HepG2 (cell line): ENCODE measurements around the gene ZC3H12A. TPM values are rescaled to one million over a fixed set of nuclear protein-coding genes. Genes with fewer than 3 reads are reported as not detected.

ENCODE experiments used
- ATAC-seq: fragments of 200-7000 bp; cut with Tn5 transposase; 3 replicates; pipeline ENCODE4 v1.9.1; 2020; ENCODE audit warnings: mild to moderate bottlenecking, moderate library complexity
- BruUV-seq: library from RNA; stranded (reverse); fragments of 400-500 nt; replicated peaks from 2 replicates; lab custom pipeline; 2021; lab: Mats Ljungman, UMichigan
- CTCF ChIA-PET: fragments of 300-600 bp; formaldehyde crosslinking; extraction: SDS; loops from one replicate; lab custom pipeline; 2021; ENCODE audit warnings: low total read pairs, inconsistent platforms, low intra/inter-chr PET ratio; lab: Yijun Ruan, JAX
- POLR2A ChIA-PET: fragments of 350-600 bp; sonication (Branson Sonifier 250); formaldehyde crosslinking; loops from one replicate; lab custom pipeline; 2020; ENCODE audit warnings: antibody characterized with exemption, inconsistent platforms; lab: Yijun Ruan, JAX
- DNase-seq: peaks from one replicate; pipeline ENCODE4 v3.0.0-alpha.2; 2015; ENCODE audit warnings: low spot score
- FAIRE-seq: peaks from 3 replicates; lab custom pipeline; 2011; peaks lifted over from hg19 to GRCh38; lab: Jason Lieb, UNC
- H2AFZ ChIP-seq: one replicate; pipeline ENCODE4 v1.6.1; 2011; ENCODE audit warnings: low read length, inconsistent platforms
- H3K27ac ChIP-seq: fragments of 300-600 bp; 3 replicates; pipeline ENCODE4 v1.8.0; 2011; ENCODE audit warnings: mixed run types, mild to moderate bottlenecking, mixed read lengths, low read length, inconsistent platforms; ENCODE audit not compliant: insufficient read depth; ENCODE audit errors: extremely low read length
- H3K27me3 ChIP-seq, 2 experiments: fragments of 200-600 bp in 1 of 2; 2 replicates in 1 of 2; 3 replicates in 1 of 2; pipeline versions ENCODE4 v1.6.0 to v1.8.0; 2011; ENCODE audit warnings: low read length in 2 of 2, mild to moderate bottlenecking in 2 of 2, moderate library complexity in 2 of 2, inconsistent platforms in 1 of 2; ENCODE audit not compliant: insufficient read depth in 2 of 2, control insufficient read depth in 1 of 2
- H3K36me3 ChIP-seq, 2 experiments: fragments of 200-600 bp in 1 of 2; replicated peaks in 1 of 2; 2 replicates in 1 of 2; 3 replicates in 1 of 2; pipeline versions ENCODE4 v1.5.1 to v1.8.0; 2011; ENCODE audit warnings: low read length in 2 of 2, inconsistent platforms in 1 of 2; ENCODE audit not compliant: insufficient read depth in 2 of 2, control insufficient read depth in 1 of 2
- H3K4me1 ChIP-seq: 2 replicates; pipeline ENCODE4 v1.5.1; 2012; ENCODE audit warnings: low read length, inconsistent platforms; ENCODE audit not compliant: insufficient read depth
- H3K4me2 ChIP-seq: 2 replicates; pipeline ENCODE4 v1.6.0; 2011; ENCODE audit warnings: low read depth, low read length, inconsistent platforms
- H3K4me3 ChIP-seq, 3 experiments: fragments of 200-600 bp in 1 of 3; sonication (generic), shearing (Covaris generic) in 1 of 3; replicated peaks in 1 of 3; 2 replicates each; pipeline ENCODE4 v1.5.1; 2011 to 2016; ENCODE audit warnings: low read length in 3 of 3, inconsistent platforms in 2 of 3, low read depth in 2 of 3, mild to moderate bottlenecking in 2 of 3, control low read depth in 1 of 3, mixed read lengths in 1 of 3; ENCODE audit not compliant: insufficient read depth in 1 of 3
- H3K79me2 ChIP-seq: one replicate; pipeline ENCODE4 v1.6.1; 2011; ENCODE audit warnings: low read length, inconsistent platforms; ENCODE audit not compliant: insufficient read depth
- H3K9ac ChIP-seq: 2 replicates; pipeline ENCODE4 v1.6.0; 2011; ENCODE audit warnings: mild to moderate bottlenecking, low read depth, low read length, inconsistent platforms; ENCODE audit not compliant: insufficient read depth
- H3K9me3 ChIP-seq: 2 replicates; pipeline ENCODE4 v1.5.1; 2012; ENCODE audit warnings: mild to moderate bottlenecking, low read length
- H4K20me1 ChIP-seq: 2 replicates; pipeline ENCODE4 v1.6.0; 2011; ENCODE audit warnings: inconsistent platforms, mild to moderate bottlenecking, low read length, moderate library complexity; ENCODE audit not compliant: insufficient read depth
- GATA4 ChIP-seq: sonication (generic); IDR thresholded peaks from 2 replicates; pipeline ENCODE4 v1.6.1; 2016; ENCODE audit warnings: antibody characterized with exemption, low read depth, borderline replicate concordance
- KLF13 ChIP-seq: sonication (generic); formaldehyde crosslinking; IDR thresholded peaks from 2 replicates; pipeline ENCODE4 v1.4.0; 2020; ENCODE audit warnings: mild to moderate bottlenecking, missing genetic modification reagents
- RBFOX2 ChIP-seq: fragments of 200-400 bp; formaldehyde crosslinking; IDR thresholded peaks from 2 replicates; pipeline ENCODE4 v1.6.1; 2017; ENCODE audit warnings: low read depth, mild to moderate bottlenecking, low read length
- SIX4 ChIP-seq: sonication (generic); formaldehyde crosslinking; IDR thresholded peaks from 2 replicates; pipeline ENCODE4 v1.4.0; 2020; ENCODE audit warnings: missing genetic modification reagents
- SMC3 ChIP-seq: IDR thresholded peaks from 2 replicates; pipeline ENCODE4 v1.6.1; 2011; ENCODE audit warnings: low read length, improper control_type of control experiment
- TCF7 ChIP-seq: sonication (generic); IDR thresholded peaks from 2 replicates; pipeline ENCODE4 v1.6.1; 2016; ENCODE audit warnings: antibody characterized with exemption, low read depth
- WIZ ChIP-seq: sonication (generic); formaldehyde crosslinking; IDR thresholded peaks from 2 replicates; pipeline ENCODE4 v1.5.1; 2020; ENCODE audit warnings: mild to moderate bottlenecking, missing genetic modification reagents
- ZFP36L1 ChIP-seq: sonication (generic); formaldehyde crosslinking; IDR thresholded peaks from 2 replicates; pipeline ENCODE4 v1.8.0; 2022; ENCODE audit warnings: mild to moderate bottlenecking, missing genetic modification reagents, moderate library complexity
- ZKSCAN1 ChIP-seq: fragments of 150-350 bp; IDR thresholded peaks from 2 replicates; pipeline ENCODE4 v1.6.1; 2014; ENCODE audit warnings: low read length
- ZMYM2 ChIP-seq: sonication (generic); formaldehyde crosslinking; IDR thresholded peaks from 2 replicates; pipeline ENCODE4 v1.8.0; 2022; ENCODE audit warnings: mild to moderate bottlenecking, missing genetic modification reagents
- ZNF138 ChIP-seq: sonication (generic); formaldehyde crosslinking; IDR thresholded peaks from 2 replicates; pipeline ENCODE4 v1.5.0; 2020; ENCODE audit warnings: mild to moderate bottlenecking, low read depth, missing genetic modification reagents
- ZNF34 ChIP-seq: sonication (generic); formaldehyde crosslinking; IDR thresholded peaks from 2 replicates; pipeline ENCODE4 v1.4.0; 2020; ENCODE audit warnings: mild to moderate bottlenecking, missing genetic modification reagents, borderline replicate concordance
- WGBS: methylation state at CpG from one replicate; pipeline ENCODE4 v1.1.6; 2017; ENCODE audit warnings: low lambda C conversion rate; 5-methylcytosine and 5-hydroxymethylcytosine counted together
- in situ Hi-C: cut with HindIII; loops from 2 replicates; pipeline ENCODE4 v1.10.0; 2017; ENCODE audit warnings: low pct_unique_long_range_greater_than_20kb; ENCODE audit not compliant: extremely low pct_ligation_motif_present
- intact Hi-C: fragments of 100-400 bp; cut with micrococcal nuclease; formaldehyde crosslinking; loops from one replicate; pipeline ENCODE4 v1.10.0; 2022; ENCODE audit not compliant: unreplicated experiment
- polyA plus RNA-seq, 8 experiments: library from polyadenylated mRNA; depleted of rRNA in 3 of 8; stranded (reverse) in 7 of 8; unstranded in 1 of 8; fragments of >200 nt; fragmentation: Illumina TruSeq in 4 of 8; extraction: Trizol in 4 of 8; gene quantifications; 2 replicates each; pipeline versions ENCODE4 v1.2.1 to v1.2.3, GENCODE V29; 2011 to 2016; ENCODE audit warnings: low read depth in 4 of 8, missing spikeins in 1 of 8, mixed read lengths in 1 of 8; ENCODE audit not compliant: insufficient read depth in 1 of 8
- total RNA-seq, 5 experiments: library from RNA; depleted of rRNA; stranded (reverse); fragments of >200 nt; fragmentation: Illumina TruSeq; extraction: Trizol; gene quantifications; 2 replicates each; pipeline ENCODE4 v1.2.3, GENCODE V29; 2016; ENCODE audit warnings: low read depth in 1 of 5
- TF ChIP-seq, protein P1 (sequence below): sonication (generic); formaldehyde crosslinking; IDR thresholded peaks from 2 replicates; pipeline ENCODE4 v1.4.0; 2020; ENCODE audit warnings: mild to moderate bottlenecking, missing genetic modification reagents, borderline replicate concordance
- TF ChIP-seq, protein P2 (sequence below): sonication (generic); formaldehyde crosslinking; IDR thresholded peaks from 2 replicates; pipeline ENCODE4 v1.4.0; 2020; ENCODE audit warnings: missing genetic modification reagents, borderline replicate concordance

Gene ZC3H12A
- total and polyA plus RNA-seq, 2 of the 13 experiments (the other 11 are each of a cell fraction or from before 2014, with no cell fraction given): 6.8 to 13.3 TPM

DNA sequence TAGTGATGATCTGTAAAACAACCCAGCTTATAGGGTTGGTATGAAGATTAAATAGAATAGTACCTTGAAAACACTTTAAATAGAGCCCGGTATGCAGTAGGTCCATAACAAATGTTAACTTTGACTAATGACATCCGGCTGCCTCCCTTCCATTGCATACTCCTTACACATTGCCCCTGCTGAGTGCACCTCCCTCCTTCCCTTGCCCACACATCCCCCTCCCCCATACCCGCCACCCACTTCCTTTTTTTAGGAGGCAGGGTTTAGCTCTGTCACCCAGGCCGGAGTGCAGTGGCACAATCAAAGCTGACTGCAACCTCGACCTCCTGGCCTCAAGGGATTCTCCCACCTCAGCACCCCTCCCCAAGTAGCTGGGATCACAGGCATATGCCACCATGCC lies 24.4 kb upstream of the ZC3H12A start (continued):
- TF ChIP-seq TCF7 (no peak), KLF13 (CRISPR knock-in tag) (no peak), ZMYM2 (no peak), ZNF34 (CRISPR knock-in tag) (no peak)

DNA sequence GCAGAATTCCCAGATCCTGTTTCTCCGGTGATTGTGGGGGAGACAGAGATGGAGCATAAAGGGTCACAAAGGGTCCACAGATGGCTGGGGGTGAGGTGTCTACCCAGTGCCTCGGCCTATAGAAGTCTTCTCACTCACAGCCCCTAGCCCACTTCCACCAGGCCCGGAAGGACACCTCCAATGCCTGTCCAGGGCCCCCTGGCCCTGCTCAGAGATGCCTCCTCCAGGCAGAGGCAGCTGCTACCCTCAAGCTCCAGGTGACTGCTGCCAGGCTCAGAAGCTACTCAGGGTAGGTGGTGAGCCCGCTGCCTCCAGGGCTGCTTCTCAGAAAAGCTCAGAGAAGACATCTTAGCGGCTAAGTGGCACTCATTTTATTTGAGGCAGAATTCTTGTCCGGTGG lies 22.0 kb upstream of the ZC3H12A start:
- Histone ChIP-seq H3K79me2 (no peaks in the 10 kb centered on the region), H3K27ac (no peak overlapping the region), H4K20me1 (no peaks in the 10 kb centered on the region), H3K9me3 (no peaks in the 10 kb centered on the region), H3K9ac (no peak overlapping the region), H3K4me1 (peaks cover 5% of the 10 kb centered on the region; the same call in 1 of the 2 replicates), H2AFZ (no peak overlapping the region), H3K36me3 (no peaks in the 10 kb centered on the region), H3K27me3 (peaks cover 3 to 25% of the 10 kb centered on the region in 2 experiments; a peak in 4 of 5 replicates), H3K4me2 (0 out of 2 replicates have a peak overlapping the region, but pooled peaks have one; percentile 14), H3K4me3 (no peak overlapping the region)
- ATAC-seq: no peak
- intact Hi-C loops: no loop called here
- POLR2A ChIA-PET: interaction anchor here (0.8 kb wide), 1 partner anchor 23 kb away, joined by 3 read pairs; no protein-coding TSS in a partner anchor
- DNase-seq: no peak
- FAIRE-seq: no peak
- 40% methylated on average over 4 of the region's 6 CpGs for WGBS
- CTCF ChIA-PET: no interaction called here
- no peak for TF ChIP-seq SMC3
- BruUV-seq: no TSS peak
- in situ Hi-C loops: loop anchor here (5.0 kb wide), 1 partner anchor 35 kb away; no protein-coding TSS in a partner anchor

DNA sequence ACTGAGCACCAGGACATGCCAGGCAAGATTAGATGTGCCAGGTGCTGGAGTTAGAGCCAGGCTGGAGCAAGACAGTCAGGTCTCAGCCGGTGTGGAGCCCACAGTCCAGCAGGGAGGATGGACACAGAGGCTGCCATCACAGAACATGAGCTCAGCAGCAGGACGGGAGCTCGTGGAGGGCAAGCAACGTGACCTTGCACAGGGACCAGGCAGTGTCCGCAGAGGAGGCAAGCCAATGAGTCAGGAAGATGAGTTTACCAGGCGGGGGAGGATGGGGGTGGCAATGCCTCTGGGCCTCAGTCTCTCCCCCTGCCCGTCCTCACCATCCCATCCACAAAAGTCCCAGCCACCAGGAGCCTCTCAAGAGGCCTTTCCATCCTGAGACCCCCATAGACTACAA lies 20.7 kb upstream of the ZC3H12A start:
- no peak overlapping the region for H3K27ac ChIP-seq
- no peak overlapping the region for H3K4me2 ChIP-seq
- TF ChIP-seq, protein P1, sequence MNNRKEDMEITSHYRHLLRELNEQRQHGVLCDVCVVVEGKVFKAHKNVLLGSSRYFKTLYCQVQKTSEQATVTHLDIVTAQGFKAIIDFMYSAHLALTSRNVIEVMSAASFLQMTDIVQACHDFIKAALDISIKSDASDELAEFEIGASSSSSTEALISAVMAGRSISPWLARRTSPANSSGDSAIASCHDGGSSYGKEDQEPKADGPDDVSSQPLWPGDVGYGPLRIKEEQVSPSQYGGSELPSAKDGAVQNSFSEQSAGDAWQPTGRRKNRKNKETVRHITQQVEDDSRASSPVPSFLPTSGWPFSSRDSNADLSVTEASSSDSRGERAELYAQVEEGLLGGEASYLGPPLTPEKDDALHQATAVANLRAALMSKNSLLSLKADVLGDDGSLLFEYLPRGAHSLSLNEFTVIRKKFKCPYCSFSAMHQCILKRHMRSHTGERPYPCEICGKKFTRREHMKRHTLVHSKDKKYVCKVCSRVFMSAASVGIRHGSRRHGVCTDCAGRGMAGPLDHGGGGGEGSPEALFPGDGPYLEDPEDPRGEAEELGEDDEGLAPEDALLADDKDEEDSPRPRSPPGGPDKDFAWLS (CRISPR knock-in tag): no peak
- TF ChIP-seq, protein P2, sequence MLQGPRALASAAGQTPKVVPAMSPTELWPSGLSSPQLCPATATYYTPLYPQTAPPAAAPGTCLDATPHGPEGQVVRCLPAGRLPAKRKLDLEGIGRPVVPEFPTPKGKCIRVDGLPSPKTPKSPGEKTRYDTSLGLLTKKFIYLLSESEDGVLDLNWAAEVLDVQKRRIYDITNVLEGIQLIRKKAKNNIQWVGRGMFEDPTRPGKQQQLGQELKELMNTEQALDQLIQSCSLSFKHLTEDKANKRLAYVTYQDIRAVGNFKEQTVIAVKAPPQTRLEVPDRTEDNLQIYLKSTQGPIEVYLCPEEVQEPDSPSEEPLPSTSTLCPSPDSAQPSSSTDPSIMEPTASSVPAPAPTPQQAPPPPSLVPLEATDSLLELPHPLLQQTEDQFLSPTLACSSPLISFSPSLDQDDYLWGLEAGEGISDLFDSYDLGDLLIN: no peak
- TF ChIP-seq SIX4 (CRISPR knock-in tag) (no peak), WIZ (no peak), RBFOX2 (no peak), GATA4 (no peak), ZNF138 (no peak), ZKSCAN1 (no peak), ZFP36L1 (CRISPR knock-in tag) (no peak)
- BruUV-seq: no TSS peak
- no peak for FAIRE-seq
- H3K4me3 ChIP-seq: no peak overlapping the region
- H3K4me1 ChIP-seq: peaks cover 5% of the 10 kb centered on the region; the same call in 1 of the 2 replicates
- ATAC-seq: peak; percentile 17; the same call in 1 of the 3 replicates
- no peak overlapping the region for H2AFZ ChIP-seq
- in situ Hi-C loops (loop anchor here (5.0 kb wide), 1 partner anchor 34 kb away; no protein-coding TSS in a partner anchor), intact Hi-C loops (no loop called here)
- WGBS: 0% methylated on average over 1 of the region's 7 CpGs
- H3K36me3 ChIP-seq: no peaks in the 10 kb centered on the region
- H3K27me3 ChIP-seq: peaks cover 0 to 14% of the 10 kb centered on the region in 2 experiments; a peak in 1 of 5 replicates
- ChIA-PET CTCF (interaction anchor here (2.8 kb wide), 1 partner anchor 34 kb away, joined by 61 read pairs; no protein-coding TSS in a partner anchor), POLR2A (interaction anchor here (2.2 kb wide), 1 partner anchor 21 kb away, joined by 6 read pairs; the partner anchor contains the start of gene ZC3H12A)
- no peaks in the 10 kb centered on the region for H4K20me1 ChIP-seq
- no peak for DNase-seq
- no peaks in the 10 kb centered on the region for H3K9me3 ChIP-seq
- H3K9ac ChIP-seq: no peak overlapping the region
- H3K79me2 ChIP-seq: no peaks in the 10 kb centered on the region
